Ectodermal cell (in vitro differentiated cells): ENCODE data around the gene MSI2.

ENCODE experiments used
- H3K27ac ChIP-seq: 2 replicates; pipeline ENCODE4 v1.7.0; 2013; ENCODE audit warnings: mild to moderate bottlenecking, low read depth, low read length; ENCODE audit not compliant: insufficient read depth, poor library complexity, severe bottlenecking
- H3K27me3 ChIP-seq: 2 replicates; pipeline ENCODE4 v1.7.0; 2013; ENCODE audit warnings: mild to moderate bottlenecking, low read length; ENCODE audit not compliant: insufficient read depth, control insufficient read depth, poor library complexity, severe bottlenecking
- H3K36me3 ChIP-seq: one replicate; pipeline ENCODE4 v1.7.0; 2013; ENCODE audit warnings: low read length; ENCODE audit not compliant: control insufficient read depth, insufficient read depth
- H3K4me1 ChIP-seq: one replicate; pipeline ENCODE4 v1.7.0; 2013; ENCODE audit warnings: low read length; ENCODE audit not compliant: control insufficient read depth, insufficient read depth
- H3K4me3 ChIP-seq: 2 replicates; pipeline ENCODE4 v1.7.0; 2013; ENCODE audit warnings: low read depth, low read length, control low read depth; ENCODE audit not compliant: insufficient read depth
- H3K9me3 ChIP-seq: 2 replicates; pipeline ENCODE4 v1.7.0; 2013; ENCODE audit warnings: mild to moderate bottlenecking, low read length, moderate library complexity; ENCODE audit not compliant: control insufficient read depth
- WGBS, 2 experiments: methylation state at CpG; one replicate each; pipeline ENCODE4 v1.1.7; 2013; ENCODE audit warnings: missing lambda C conversion rate in 2 of 2; 5-methylcytosine and 5-hydroxymethylcytosine counted together

MSI2 gene

GRCh38 chr17:57337390-57337789, 81.1 kb downstream of the MSI2 start:
- Histone ChIP-seq H3K36me3 (no peaks in the 10 kb centered on the region), H3K4me1 (peaks cover 49% of the 10 kb centered on the region), H3K9me3 (no peaks in the 10 kb centered on the region), H3K4me3 (no peak overlapping the region), H3K27me3 (no peaks in the 10 kb centered on the region), H3K27ac (no peak overlapping the region)
- 82 to 85% methylated on average over 11 of the region's 12 CpGs for WGBS, 2 experiments

- Histone ChIP-seq H3K9me3 (no peaks in the 10 kb centered on the region), H3K4me1 (peaks cover 48% of the 10 kb centered on the region), H3K4me3 (no peak overlapping the region), H3K27me3 (no peaks in the 10 kb centered on the region), H3K36me3 (no peaks in the 10 kb centered on the region), H3K27ac (peak overlapping the region; percentile 82)
- WGBS, 2 experiments, result 45 to 49% methylated on average over 13 of the region's 13 CpGs
Measured at GRCh38 chr17:57338257-57338914, 82.1 kb downstream of the MSI2 start.

- 92 to 95% methylated on average over 8 of the region's 8 CpGs for WGBS, 2 experiments
- H3K4me1 ChIP-seq, result peaks cover 48% of the 10 kb centered on the region
Measured at GRCh38 chr17:57340160-57340981, 84.0 kb downstream of the MSI2 start.

GRCh38 chr17:57341611-57342540, 85.6 kb downstream of the MSI2 start:
- Histone ChIP-seq H3K27me3 (no peaks in the 10 kb centered on the region), H3K4me3 (no peak overlapping the region), H3K4me1 (peaks cover 48% of the 10 kb centered on the region), H3K9me3 (no peaks in the 10 kb centered on the region), H3K27ac (no peak overlapping the region), H3K36me3 (no peaks in the 10 kb centered on the region)
- 56 to 63% methylated on average over 9 of the region's 9 CpGs for WGBS, 2 experiments

More at GRCh38 chr17:57340160-57340981, 84.0 kb downstream of the MSI2 start:
- no peaks in the 10 kb centered on the region for H3K36me3 ChIP-seq
- no peaks in the 10 kb centered on the region for H3K9me3 ChIP-seq
- no peak overlapping the region for H3K27ac ChIP-seq
- H3K4me3 ChIP-seq, result no peak overlapping the region
- no peaks in the 10 kb centered on the region for H3K27me3 ChIP-seq

GRCh38 chr17:57342963-57343589, 86.8 kb downstream of the MSI2 start:
- Histone ChIP-seq H3K27me3 (no peaks in the 10 kb centered on the region), H3K27ac (no peak overlapping the region), H3K4me3 (no peak overlapping the region), H3K4me1 (peaks cover 38% of the 10 kb centered on the region), H3K36me3 (peaks cover 7% of the 10 kb centered on the region), H3K9me3 (no peaks in the 10 kb centered on the region)
- 70 to 84% methylated on average over 4 of the region's 4 CpGs for WGBS, 2 experiments

- Histone ChIP-seq H3K27ac (no peak overlapping the region), H3K4me3 (no peak overlapping the region), H3K27me3 (no peaks in the 10 kb centered on the region), H3K36me3 (peaks cover 12% of the 10 kb centered on the region), H3K9me3 (no peaks in the 10 kb centered on the region), H3K4me1 (peaks cover 31% of the 10 kb centered on the region)
- 95 to 97% methylated on average over 5 of the region's 5 CpGs for WGBS, 2 experiments
Measured at GRCh38 chr17:57343717-57344116, 87.4 kb downstream of the MSI2 start.

- no peaks in the 10 kb centered on the region for H3K9me3 ChIP-seq
- no peak overlapping the region for H3K27ac ChIP-seq
- no peak overlapping the region for H3K4me3 ChIP-seq
- H3K36me3 ChIP-seq, result peaks cover 12% of the 10 kb centered on the region
- peaks cover 26% of the 10 kb centered on the region for H3K4me1 ChIP-seq
- 93 to 98% methylated on average over 4 of the region's 4 CpGs for WGBS, 2 experiments
- H3K27me3 ChIP-seq, result no peaks in the 10 kb centered on the region
Measured at GRCh38 chr17:57344261-57344660, 87.9 kb downstream of the MSI2 start.

- H3K9me3 ChIP-seq, result no peaks in the 10 kb centered on the region
- H3K4me1 ChIP-seq, result no peaks in the 10 kb centered on the region
- H3K36me3 ChIP-seq, result peaks cover 12% of the 10 kb centered on the region
- H3K27ac ChIP-seq, result no peak overlapping the region
- no peak overlapping the region for H3K4me3 ChIP-seq
- H3K27me3 ChIP-seq, result no peaks in the 10 kb centered on the region
- 92 to 99% methylated on average over 2 to 3 of the region's 3 CpGs for WGBS, 2 experiments
Measured at GRCh38 chr17:57349541-57350247, 93.4 kb downstream of the MSI2 start.

GRCh38 chr17:57350266-57350665, 93.9 kb downstream of the MSI2 start:
- Histone ChIP-seq H3K27ac (no peak overlapping the region), H3K9me3 (no peaks in the 10 kb centered on the region), H3K4me1 (peaks cover 1% of the 10 kb centered on the region), H3K27me3 (no peaks in the 10 kb centered on the region), H3K36me3 (peaks cover 12% of the 10 kb centered on the region), H3K4me3 (no peak overlapping the region)
- 95 to 96% methylated on average over 6 of the region's 6 CpGs for WGBS, 2 experiments
